Embryonic facial prominence (tissue), 1 donor: Measurements from ENCODE around the gene PISD.
"Not testable (repeated sequence)": the region's sequence is repeated elsewhere in the genome, so short reads cannot be mapped to it uniquely, and the experiment has no call there.

Source experiments
- DNase-seq: peaks from one replicate; pipeline ENCODE4 v3.0.0-alpha.2; 2016; ENCODE audit errors: extremely low spot score

The PISD gene

DNA sequence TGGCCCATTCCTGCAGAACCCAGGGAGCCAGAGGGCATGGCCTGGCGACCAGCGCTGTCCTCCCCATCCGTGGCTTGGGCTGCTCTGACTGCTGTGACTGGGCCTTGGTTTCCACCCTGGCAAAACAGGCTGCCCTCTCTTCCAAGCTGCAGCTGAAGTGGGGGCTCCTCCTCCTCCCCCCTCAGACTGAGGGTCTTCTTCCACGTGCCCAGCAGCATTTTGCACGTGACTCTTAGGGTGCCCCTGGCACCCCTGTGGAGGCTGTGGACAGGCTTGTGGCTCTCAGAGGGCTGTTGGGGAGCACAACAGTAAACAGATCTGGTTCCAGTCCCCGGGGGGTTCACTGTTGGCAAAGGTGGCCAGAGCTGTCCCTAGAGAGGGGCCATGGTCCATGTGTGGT is 51.4 kb downstream of the PISD start:
- no peak for DNase-seq

DNA sequence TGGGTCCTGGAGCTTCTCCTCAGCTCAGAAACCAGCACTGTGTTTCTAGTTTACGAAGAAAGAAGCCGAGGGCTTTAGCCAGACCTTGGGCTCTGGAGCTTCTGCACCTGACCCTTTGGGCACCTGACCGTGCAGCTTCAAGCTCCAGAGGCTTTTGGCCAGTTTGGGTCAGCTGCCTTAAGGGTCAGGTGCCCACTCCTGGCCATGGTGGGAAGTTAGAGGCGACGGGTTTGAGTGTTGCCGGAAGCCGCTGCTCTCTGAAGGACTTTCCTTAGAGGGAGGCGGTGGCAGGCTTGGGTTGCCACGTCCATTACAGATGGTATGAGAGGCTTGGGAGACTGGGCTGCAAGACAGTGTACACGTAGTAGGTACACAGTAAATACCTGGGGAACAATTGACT is 52.3 kb downstream of the PISD start:
- DNase-seq: no peak

- DNase-seq: no peak
These were observed 54.3 kb downstream of the PISD start for GRCh38 chr22:31607696-31608095.

- no peak for DNase-seq
These were observed 56.0 kb downstream of the PISD start for GRCh38 chr22:31605851-31606585.

GRCh38 chr22:31604746-31605705 is 57.0 kb downstream of the PISD start:
- no peak for DNase-seq

DNA sequence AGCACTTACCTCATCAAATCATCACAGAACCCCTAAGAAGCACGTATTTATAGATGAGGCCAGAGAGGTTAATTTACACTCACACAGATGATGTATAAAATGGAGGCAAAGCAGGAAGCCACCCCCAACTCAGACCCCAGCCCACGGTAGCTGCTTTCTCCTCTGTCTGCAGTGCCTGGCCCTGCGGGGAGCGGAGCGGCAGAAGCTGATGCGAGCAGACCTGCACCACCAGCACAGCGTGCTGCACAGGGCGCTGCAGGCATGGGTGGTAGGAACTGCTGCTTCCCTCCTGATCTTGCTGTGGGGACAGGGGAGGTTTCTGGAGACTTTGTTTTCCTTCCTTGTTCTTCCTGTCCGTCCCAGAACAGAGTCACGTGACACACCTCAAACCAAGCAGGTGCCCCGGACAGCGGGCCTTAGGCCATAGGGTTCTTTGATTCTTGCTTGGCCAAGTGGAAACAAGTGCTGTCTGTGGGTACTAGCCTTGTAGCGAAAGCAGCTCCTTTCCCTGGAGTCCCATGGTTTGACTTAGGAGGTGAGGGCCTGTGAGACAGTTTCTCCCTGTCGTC is 57.8 kb downstream of the PISD start:
- no peak for DNase-seq

- no peak for DNase-seq
These were observed 58.4 kb downstream of the PISD start for GRCh38 chr22:31603574-31603973.

GRCh38 chr22:31603081-31603525 is 58.9 kb downstream of the PISD start:
- DNase-seq: no peak

- no peak for DNase-seq
These were observed 59.6 kb downstream of the PISD start for GRCh38 chr22:31602259-31602952.

- DNase-seq: no peak
These were observed 66.7 kb downstream of the PISD start for GRCh38 chr22:31595271-31595670.

DNA sequence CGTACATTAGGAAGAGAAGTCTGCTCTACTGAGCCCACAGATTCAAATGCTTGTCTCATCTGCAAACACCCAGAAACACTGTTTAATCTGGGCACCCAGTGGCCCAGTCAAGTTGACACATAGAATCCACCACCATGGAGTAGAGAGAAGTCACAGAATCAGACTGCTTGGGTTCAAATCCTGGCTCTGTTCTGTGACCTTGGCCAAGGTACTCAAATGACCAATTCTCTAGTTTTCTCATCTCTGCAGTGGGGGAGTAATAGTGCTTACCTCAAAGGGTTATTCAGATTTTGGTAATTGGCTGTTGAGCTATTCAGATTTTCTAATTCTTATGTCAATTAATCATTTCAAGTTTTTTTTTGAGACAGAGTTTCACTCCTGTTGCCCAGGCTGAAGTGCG is 71.9 kb downstream of the PISD start:
- not testable (repeated sequence) for DNase-seq

- no peak for DNase-seq
These were observed 72.9 kb downstream of the PISD start for GRCh38 chr22:31588970-31589675.

- DNase-seq: no peak
These were observed 75.7 kb downstream of the PISD start for GRCh38 chr22:31586137-31586920.

- no peak for DNase-seq
These were observed 76.7 kb downstream of the PISD start for GRCh38 chr22:31585161-31585859.

- no peak for DNase-seq
These were observed 77.2 kb downstream of the PISD start for GRCh38 chr22:31584804-31585160.

DNA sequence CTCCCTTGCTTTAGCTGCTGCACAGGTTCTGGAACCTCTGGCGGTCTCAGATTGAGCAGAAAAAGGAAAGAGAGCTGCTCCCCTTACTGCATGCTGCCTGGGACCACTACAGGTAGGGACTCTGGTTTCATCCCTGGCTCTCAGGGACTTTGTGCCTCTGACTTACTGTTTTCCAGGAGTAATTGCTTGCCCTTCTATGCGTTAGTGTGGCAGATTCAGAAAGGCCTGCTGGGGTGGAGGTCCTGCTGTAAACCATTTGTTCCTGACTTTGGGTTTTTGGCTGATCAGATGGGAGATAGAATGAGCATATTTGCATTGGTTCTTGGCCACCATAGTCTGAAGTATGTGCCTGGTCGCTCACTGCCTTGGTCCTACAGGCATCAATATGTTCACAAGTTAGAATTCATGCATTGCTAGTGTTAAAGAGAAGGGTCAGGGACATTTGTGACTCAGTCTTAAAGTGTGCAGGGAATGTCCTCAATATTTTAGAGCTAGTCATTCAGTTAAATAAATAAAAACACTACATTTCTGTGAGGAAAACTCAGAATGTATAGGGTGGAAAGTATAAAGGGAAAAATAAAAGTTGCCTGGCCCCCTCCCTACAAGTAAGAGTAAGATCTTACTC is 78.0 kb downstream of the PISD start:
- no peak for DNase-seq

GRCh38 chr22:31579835-31580242 is 82.2 kb downstream of the PISD start:
- DNase-seq: no peak

GRCh38 chr22:31578171-31578570 is 83.8 kb downstream of the PISD start:
- DNase-seq: no peak

- DNase-seq: no peak
These were observed 84.3 kb downstream of the PISD start for GRCh38 chr22:31577711-31578110.
